ENCODE data around the gene B4GAT1. TPM values are rescaled to one million over a fixed set of nuclear protein-coding genes. Genes with fewer than 3 reads are reported as not detected.

The B4GAT1 gene
- total RNA-seq, 3 donors from 2014 or later, result 13.4 to 34.6 (median 13.4) TPM

DNA sequence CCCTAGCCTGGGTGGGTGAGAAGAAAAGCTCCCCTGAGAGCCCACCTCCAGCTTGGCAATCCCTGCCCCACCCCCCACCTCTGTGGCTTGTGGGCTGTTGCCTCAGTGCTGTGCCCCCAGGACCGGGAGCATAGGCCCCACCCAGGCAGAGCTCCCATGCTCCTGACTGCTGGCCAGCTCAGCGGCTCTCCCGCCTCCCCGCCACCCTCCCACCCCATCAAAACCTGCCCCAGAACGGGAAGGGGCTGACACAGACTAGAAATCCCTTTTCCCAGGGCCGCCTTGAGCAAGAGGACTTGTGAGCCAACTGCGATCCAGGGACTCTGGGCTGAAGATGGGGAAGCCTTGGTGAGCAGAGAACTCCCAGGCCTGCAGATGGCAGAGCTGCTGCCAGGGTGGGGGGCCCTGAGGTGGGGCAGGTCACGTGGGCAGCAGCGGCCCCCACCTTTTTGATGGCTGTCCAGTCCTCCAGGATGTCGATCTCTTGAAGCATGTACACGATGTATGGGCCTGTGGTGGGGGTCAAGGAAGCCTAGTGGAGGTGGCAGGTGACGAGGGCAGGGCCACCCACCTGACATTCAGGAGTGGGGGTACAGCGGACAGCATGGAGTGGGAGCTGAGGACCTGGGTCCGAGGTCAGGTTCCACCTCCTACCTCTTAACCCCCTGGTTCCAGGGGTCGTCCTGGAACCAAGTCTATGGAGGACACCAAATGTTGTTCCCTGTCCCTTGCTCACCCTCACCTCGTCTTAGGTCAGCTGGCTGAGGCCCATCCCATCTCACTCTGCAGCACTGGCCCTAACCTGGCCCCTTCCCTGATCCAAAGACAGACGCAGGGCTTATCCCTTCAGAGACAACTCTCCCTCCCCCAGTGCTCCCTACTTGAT lies 8.9 kb downstream of the B4GAT1 start:
- peaks cover 21% of the 10 kb centered on the region for H3K4me1 ChIP-seq (ENCODE audit: low read depth)
- no peaks in the 10 kb centered on the region for H3K9me3 ChIP-seq
- intact Hi-C loops (cut with DNase I, micrococcal nuclease), result no loop called here
- DNase-seq, result peak in 2 of 3 donors; percentile 23 to 48
- H3K4me3 ChIP-seq, result no peak overlapping the region
- no peak for ATAC-seq
- H3K36me3 ChIP-seq (ENCODE audit: low read depth), result peaks cover 5% of the 10 kb centered on the region
- TF ChIP-seq, protein P1, sequence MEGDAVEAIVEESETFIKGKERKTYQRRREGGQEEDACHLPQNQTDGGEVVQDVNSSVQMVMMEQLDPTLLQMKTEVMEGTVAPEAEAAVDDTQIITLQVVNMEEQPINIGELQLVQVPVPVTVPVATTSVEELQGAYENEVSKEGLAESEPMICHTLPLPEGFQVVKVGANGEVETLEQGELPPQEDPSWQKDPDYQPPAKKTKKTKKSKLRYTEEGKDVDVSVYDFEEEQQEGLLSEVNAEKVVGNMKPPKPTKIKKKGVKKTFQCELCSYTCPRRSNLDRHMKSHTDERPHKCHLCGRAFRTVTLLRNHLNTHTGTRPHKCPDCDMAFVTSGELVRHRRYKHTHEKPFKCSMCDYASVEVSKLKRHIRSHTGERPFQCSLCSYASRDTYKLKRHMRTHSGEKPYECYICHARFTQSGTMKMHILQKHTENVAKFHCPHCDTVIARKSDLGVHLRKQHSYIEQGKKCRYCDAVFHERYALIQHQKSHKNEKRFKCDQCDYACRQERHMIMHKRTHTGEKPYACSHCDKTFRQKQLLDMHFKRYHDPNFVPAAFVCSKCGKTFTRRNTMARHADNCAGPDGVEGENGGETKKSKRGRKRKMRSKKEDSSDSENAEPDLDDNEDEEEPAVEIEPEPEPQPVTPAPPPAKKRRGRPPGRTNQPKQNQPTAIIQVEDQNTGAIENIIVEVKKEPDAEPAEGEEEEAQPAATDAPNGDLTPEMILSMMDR (IDR thresholded peaks at IDR 0.05), result no peak

DNA sequence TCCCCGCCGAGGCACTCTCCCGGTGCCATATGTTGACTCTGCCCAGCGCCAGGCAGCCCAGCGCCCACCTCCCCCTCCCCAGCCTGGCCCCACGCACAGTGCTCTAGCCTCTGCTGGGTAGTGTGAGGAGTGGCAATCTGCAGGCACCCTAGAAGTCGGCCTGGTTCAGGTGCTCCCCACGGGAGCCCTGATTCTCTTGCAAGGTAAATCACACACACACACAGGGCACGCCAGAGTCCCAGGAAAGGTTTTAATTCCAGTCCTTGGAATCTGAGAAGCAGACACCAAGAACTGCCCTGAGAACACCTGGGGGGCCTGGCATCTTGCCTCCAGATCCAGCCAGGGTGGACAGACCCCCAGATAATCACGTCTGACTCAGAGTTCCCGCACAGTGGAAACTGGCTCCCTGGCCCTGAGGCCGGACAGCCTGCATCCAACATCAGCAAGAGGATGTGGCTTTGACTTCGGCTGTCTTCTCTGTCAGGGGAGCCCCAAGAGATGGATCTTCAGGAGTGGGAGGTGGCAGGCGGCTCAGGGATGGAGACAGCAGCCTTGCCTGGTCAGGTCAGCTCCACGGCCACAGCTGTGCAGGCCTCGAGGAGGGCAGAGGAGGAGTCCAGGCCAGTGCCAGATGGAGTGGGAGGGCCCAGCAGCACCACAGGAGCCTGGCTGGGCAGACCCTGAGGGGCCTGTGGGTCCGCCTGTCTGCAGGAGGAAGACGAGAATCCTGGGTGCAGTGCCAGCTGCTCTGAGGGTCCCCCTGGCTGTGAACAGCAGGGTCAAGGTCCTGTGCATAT lies 10.1 kb downstream of the B4GAT1 start:
- Histone ChIP-seq H3K4me1 (ENCODE audit: low read depth) (peaks cover 19% of the 10 kb centered on the region), H3K9me3 (no peaks in the 10 kb centered on the region), H3K4me3 (no peak overlapping the region), H3K36me3 (ENCODE audit: low read depth) (peaks cover 5% of the 10 kb centered on the region)
- TF ChIP-seq, protein P1 (IDR thresholded peaks at IDR 0.05), result no peak
- DNase-seq, result peak in 2 of 3 donors; percentile 31 to 53
- intact Hi-C loops (cut with DNase I, micrococcal nuclease), result no loop called here
- ATAC-seq, result no peak

DNA sequence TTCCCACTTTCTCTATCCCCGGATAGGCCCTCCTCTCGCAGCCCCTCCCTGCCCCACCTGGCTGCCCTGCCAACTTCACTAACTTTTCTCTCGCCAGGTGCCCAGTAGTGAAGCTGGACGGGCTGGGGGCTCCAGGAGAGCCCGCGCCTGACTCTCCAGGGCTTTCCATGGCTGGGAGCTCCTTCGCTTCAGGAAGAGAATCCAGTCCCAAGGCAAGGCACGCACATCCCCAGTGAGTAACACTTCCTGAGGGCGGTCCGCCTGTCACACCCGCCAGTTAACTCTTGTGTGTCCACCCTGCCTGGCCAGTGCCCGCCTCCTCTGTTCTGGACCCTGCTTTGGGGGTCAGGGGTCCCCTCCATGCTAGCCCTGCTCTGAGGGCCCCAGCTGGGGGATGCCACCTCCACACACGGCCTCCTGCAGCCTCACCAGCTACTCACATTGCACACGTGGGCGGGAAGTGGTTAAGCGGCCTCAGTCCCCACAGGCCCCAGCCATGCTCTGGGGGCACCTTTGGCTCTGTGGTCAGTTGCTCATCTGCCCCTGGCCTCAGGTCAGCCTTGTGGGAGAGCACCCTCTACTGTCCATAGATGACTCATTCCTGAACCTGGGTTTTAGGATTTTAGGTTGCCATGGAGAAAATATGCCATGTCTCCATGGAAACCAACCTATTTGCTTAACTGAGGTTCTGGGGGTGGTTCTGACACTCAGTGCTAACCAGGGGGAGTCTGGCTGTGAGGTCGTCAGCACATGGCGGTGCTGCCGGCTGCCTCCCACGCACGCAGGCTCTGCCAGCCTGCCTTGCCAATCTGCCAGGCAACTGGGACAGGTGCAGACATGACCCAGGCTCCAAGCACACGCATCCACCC lies 11.0 kb downstream of the B4GAT1 start, which contains the start of gene RIN1:
Gene RIN1, minus strand, starts transcription at position 201 of the 869 bp plus-strand sequence. Its CDS starts 32 bp downstream, at position 169.
- Histone ChIP-seq H3K4me1 (ENCODE audit: low read depth) (peaks cover 19% of the 10 kb centered on the region), H3K36me3 (ENCODE audit: low read depth) (peaks cover 5% of the 10 kb centered on the region), H3K4me3 (peak within 1 kb of the TSS; percentile 31), H3K9me3 (no peaks in the 10 kb centered on the region)
- intact Hi-C loops (cut with DNase I, micrococcal nuclease), result no loop called here
- DNase-seq (peak; percentile 75 to 82 (median 76)), ATAC-seq (peak; percentile 92)
- TF ChIP-seq, protein P1 (IDR thresholded peaks at IDR 0.05), result no peak

DNA sequence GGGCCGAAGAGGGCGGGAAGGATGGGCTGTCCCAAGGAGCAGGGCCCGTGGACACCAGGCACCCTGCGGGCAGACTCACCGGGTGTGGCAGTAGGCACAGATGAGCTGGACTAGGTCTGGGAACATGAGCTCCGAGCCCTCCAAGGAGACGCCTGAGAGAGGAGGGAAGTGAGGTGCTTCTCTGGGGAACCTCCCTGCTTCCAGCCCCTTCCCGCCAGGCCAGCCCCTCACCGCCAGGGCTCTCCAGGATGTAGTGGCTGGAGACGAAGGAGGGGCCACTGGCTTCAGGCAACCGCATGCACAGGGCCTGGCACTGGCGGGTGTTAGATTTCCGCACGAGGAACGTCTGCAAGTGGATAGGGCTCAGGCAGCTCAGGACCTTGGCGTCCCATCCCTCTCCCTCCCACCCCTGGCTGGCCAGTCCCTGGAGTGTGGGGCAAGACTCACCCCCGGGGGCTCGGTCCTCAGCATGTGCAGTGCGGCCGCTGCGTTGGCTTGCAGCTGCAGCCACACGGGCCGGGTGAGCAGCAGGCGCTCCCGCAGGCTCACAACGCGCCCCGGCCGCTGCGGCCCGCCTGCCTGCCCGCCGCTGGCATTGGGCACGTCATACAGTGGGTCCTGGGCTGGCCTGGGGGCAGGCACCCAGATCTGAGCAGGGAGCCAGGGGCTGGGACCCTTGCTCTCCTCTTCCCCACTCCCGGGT lies 11.7 kb downstream of the B4GAT1 start:
- intact Hi-C loops (cut with DNase I, micrococcal nuclease), result no loop called here
- Histone ChIP-seq H3K36me3 (ENCODE audit: low read depth) (peaks cover 5% of the 10 kb centered on the region), H3K9me3 (no peaks in the 10 kb centered on the region), H3K4me3 (peak overlapping the region; percentile 31), H3K4me1 (ENCODE audit: low read depth) (peaks cover 19% of the 10 kb centered on the region)
- ATAC-seq (peak; percentile 67), DNase-seq (peak in 2 of 3 donors; percentile 61 to 66)
- TF ChIP-seq, protein P1 (IDR thresholded peaks at IDR 0.05), result no peak

Measured in mucosa of descending colon (tissue), 3 donors.